DOHH2 (cell line): Measurements from ENCODE around the gene TASL.

Source experiments
- H3F3A ChIP-seq: fragments of 200-600 bp; sonication (generic), shearing (Covaris generic); 2 replicates; pipeline ENCODE4 v1.6.0; 2016; ENCODE audit warnings: antibody characterized with exemption, mild to moderate bottlenecking; ENCODE audit not compliant: control insufficient read depth, insufficient read depth
- H3K27ac ChIP-seq: fragments of 200-600 bp; sonication (generic); 2 replicates; pipeline ENCODE4 v1.5.1; 2014; ENCODE audit warnings: low read depth, mild to moderate bottlenecking, low read length, moderate library complexity
- H3K27me3 ChIP-seq: fragments of 200-600 bp; sonication (generic); 2 replicates; pipeline ENCODE4 v1.6.1; 2014; ENCODE audit warnings: mild to moderate bottlenecking, low read length, mixed read lengths; ENCODE audit not compliant: control insufficient read depth
- H3K36me3 ChIP-seq: fragments of 200-600 bp; sonication (generic); 2 replicates; pipeline ENCODE4 v1.6.1; 2014; ENCODE audit warnings: mild to moderate bottlenecking, low read length, moderate library complexity, mixed read lengths; ENCODE audit not compliant: control insufficient read depth
- H3K4me1 ChIP-seq: fragments of 200-600 bp; sonication (generic); 2 replicates; pipeline ENCODE4 v1.6.1; 2014; ENCODE audit warnings: mild to moderate bottlenecking, low read length, mixed read lengths; ENCODE audit not compliant: control insufficient read depth
- H3K4me2 ChIP-seq: fragments of 200-600 bp; sonication (generic); 2 replicates; pipeline ENCODE4 v1.6.0; 2014; ENCODE audit warnings: mild to moderate bottlenecking, low read length, moderate library complexity
- H3K4me3 ChIP-seq: fragments of 200-600 bp; sonication (generic); 2 replicates; pipeline ENCODE4 v1.5.1; 2014; ENCODE audit warnings: mild to moderate bottlenecking, low read length, mixed read lengths
- H3K79me2 ChIP-seq: fragments of 200-600 bp; sonication (generic); 2 replicates; pipeline ENCODE4 v1.6.1; 2014; ENCODE audit warnings: mild to moderate bottlenecking, low read length, mixed read lengths; ENCODE audit not compliant: control insufficient read depth
- H3K9me2 ChIP-seq: fragments of 200-600 bp; sonication (generic); replicated peaks from 2 replicates; pipeline ENCODE4 v1.6.1; 2014; ENCODE audit warnings: mild to moderate bottlenecking, low read length, mixed read lengths; ENCODE audit not compliant: control insufficient read depth
- H3K9me3 ChIP-seq: fragments of 200-600 bp; sonication (generic); 2 replicates; pipeline ENCODE4 v1.6.1; 2014; ENCODE audit warnings: antibody characterized with exemption, low read length, mixed read lengths; ENCODE audit not compliant: control insufficient read depth, insufficient read depth
- H4K20me1 ChIP-seq: fragments of 200-600 bp; sonication (generic); 2 replicates; pipeline ENCODE4 v1.6.0; 2014; ENCODE audit warnings: low read depth, mild to moderate bottlenecking, antibody characterized with exemption, low read length, moderate library complexity; ENCODE audit not compliant: control insufficient read depth, insufficient read depth
- CTCF ChIP-seq: fragments of 200-600 bp; sonication (generic); IDR thresholded peaks from one replicate; pipeline ENCODE4 v1.5.1; 2014; ENCODE audit warnings: antibody characterized with exemption, mild to moderate bottlenecking, low read depth, low read length; ENCODE audit not compliant: poor library complexity, severe bottlenecking
- EZH2phosphoT487 ChIP-seq: fragments of 200-600 bp; sonication (generic); IDR thresholded peaks from 2 replicates; pipeline ENCODE4 v1.6.1; 2017; ENCODE audit warnings: borderline replicate concordance, mild to moderate bottlenecking, antibody characterized with exemption, low read length, moderate library complexity, mixed read lengths

Gene TASL

GRCh38 chrX:30597216-30598012 is 19.8 kb upstream of the TASL start:
- H3K36me3 ChIP-seq = no peaks in the 10 kb centered on the region
- H4K20me1 ChIP-seq = no peaks in the 10 kb centered on the region
- peak overlapping the region; percentile 78 for H3K4me2 ChIP-seq
- H3K27ac ChIP-seq = peak overlapping the region; percentile 60
- H3K27me3 ChIP-seq = no peaks in the 10 kb centered on the region
- H3K4me1 ChIP-seq = peaks cover 54% of the 10 kb centered on the region
- TF ChIP-seq EZH2phosphoT487 = no peak
- no peak for TF ChIP-seq CTCF
- H3K4me3 ChIP-seq = peak overlapping the region; percentile 64
- H3F3A ChIP-seq = peaks cover 14% of the 10 kb centered on the region
- H3K9me2 ChIP-seq = no peaks in the 10 kb centered on the region
- H3K9me3 ChIP-seq = no peaks in the 10 kb centered on the region
- no peaks in the 10 kb centered on the region for H3K79me2 ChIP-seq

- H4K20me1 ChIP-seq = no peaks in the 10 kb centered on the region
- H3K9me2 ChIP-seq = no peaks in the 10 kb centered on the region
- no peaks in the 10 kb centered on the region for H3K27me3 ChIP-seq
- peaks cover 14% of the 10 kb centered on the region for H3F3A ChIP-seq
- no peaks in the 10 kb centered on the region for H3K36me3 ChIP-seq
- H3K79me2 ChIP-seq = no peaks in the 10 kb centered on the region
- H3K27ac ChIP-seq = peak overlapping the region; percentile 71
- no peak for TF ChIP-seq EZH2phosphoT487
- peak; percentile 44 for TF ChIP-seq CTCF
- H3K4me1 ChIP-seq = peaks cover 87% of the 10 kb centered on the region
- H3K4me3 ChIP-seq = peak overlapping the region; percentile 46
- H3K9me3 ChIP-seq = no peaks in the 10 kb centered on the region
- peak overlapping the region; percentile 72 for H3K4me2 ChIP-seq
Measured at GRCh38 chrX:30593440-30594200, 16.1 kb upstream of the TASL start.

- Histone ChIP-seq H3K4me2 (peak overlapping the region; percentile 72), H3K79me2 (no peaks in the 10 kb centered on the region), H3K27me3 (no peaks in the 10 kb centered on the region), H3K4me1 (peaks cover 82% of the 10 kb centered on the region), H3F3A (peaks cover 14% of the 10 kb centered on the region), H3K36me3 (no peaks in the 10 kb centered on the region), H3K9me3 (no peaks in the 10 kb centered on the region), H3K9me2 (no peaks in the 10 kb centered on the region), H4K20me1 (no peaks in the 10 kb centered on the region), H3K4me3 (peak overlapping the region; percentile 46), H3K27ac (peak overlapping the region; percentile 71)
- no peak for TF ChIP-seq EZH2phosphoT487
- TF ChIP-seq CTCF = no peak
Measured at GRCh38 chrX:30592831-30593230, 15.3 kb upstream of the TASL start.
